ENCODE measurements around the gene IFIT1B.

IFIT1B gene

DNA sequence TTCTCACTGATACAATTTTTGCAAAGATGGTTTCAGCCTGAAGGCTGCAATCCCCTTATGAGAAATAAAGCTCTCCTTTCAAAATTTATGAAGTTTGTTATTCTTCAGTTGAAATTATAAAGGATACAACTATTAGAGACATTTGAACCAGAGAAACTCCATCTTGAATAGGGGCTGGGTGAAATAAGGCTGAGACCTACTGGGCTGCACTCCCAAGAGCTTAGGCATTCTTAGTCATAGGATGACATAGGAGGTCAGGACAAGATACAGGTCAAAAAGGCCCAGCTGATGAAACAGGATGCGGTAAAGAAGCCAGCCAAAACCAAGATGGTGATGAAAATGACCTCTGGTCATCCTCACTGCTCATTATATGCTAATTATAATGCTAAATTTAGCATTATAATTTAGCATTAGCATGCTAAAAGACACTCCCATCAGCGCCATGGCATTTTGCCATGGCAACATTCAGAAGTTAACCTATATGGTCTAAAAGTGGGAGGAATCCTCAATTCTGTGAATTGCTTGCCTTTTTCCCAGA, 22.4 kb upstream of the IFIT1B start:
- no peaks in the 10 kb centered on the region for H3K27me3 ChIP-seq (ENCODE audit: insufficient read depth, poor library complexity, severe bottlenecking)
- TF ChIP-seq, protein P1, sequence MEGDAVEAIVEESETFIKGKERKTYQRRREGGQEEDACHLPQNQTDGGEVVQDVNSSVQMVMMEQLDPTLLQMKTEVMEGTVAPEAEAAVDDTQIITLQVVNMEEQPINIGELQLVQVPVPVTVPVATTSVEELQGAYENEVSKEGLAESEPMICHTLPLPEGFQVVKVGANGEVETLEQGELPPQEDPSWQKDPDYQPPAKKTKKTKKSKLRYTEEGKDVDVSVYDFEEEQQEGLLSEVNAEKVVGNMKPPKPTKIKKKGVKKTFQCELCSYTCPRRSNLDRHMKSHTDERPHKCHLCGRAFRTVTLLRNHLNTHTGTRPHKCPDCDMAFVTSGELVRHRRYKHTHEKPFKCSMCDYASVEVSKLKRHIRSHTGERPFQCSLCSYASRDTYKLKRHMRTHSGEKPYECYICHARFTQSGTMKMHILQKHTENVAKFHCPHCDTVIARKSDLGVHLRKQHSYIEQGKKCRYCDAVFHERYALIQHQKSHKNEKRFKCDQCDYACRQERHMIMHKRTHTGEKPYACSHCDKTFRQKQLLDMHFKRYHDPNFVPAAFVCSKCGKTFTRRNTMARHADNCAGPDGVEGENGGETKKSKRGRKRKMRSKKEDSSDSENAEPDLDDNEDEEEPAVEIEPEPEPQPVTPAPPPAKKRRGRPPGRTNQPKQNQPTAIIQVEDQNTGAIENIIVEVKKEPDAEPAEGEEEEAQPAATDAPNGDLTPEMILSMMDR (IDR thresholded peaks at IDR 0.05; ENCODE audit: poor library complexity, severe bottlenecking): no peak
- no peak overlapping the region for H3K27ac ChIP-seq (ENCODE audit: poor library complexity, severe bottlenecking)
- ATAC-seq (ENCODE audit: low read depth) (no peak), DNase-seq (ENCODE audit: low spot score) (no peak)
- H3K36me3 ChIP-seq (ENCODE audit: low read depth): no peaks in the 10 kb centered on the region
- H3K9me3 ChIP-seq (ENCODE audit: severe bottlenecking): no peaks in the 10 kb centered on the region
- H3K4me3 ChIP-seq (ENCODE audit: severe bottlenecking): no peak overlapping the region
- peaks cover 32% of the 10 kb centered on the region for H3K4me1 ChIP-seq (ENCODE audit: insufficient read depth, poor library complexity, severe bottlenecking)

DNA sequence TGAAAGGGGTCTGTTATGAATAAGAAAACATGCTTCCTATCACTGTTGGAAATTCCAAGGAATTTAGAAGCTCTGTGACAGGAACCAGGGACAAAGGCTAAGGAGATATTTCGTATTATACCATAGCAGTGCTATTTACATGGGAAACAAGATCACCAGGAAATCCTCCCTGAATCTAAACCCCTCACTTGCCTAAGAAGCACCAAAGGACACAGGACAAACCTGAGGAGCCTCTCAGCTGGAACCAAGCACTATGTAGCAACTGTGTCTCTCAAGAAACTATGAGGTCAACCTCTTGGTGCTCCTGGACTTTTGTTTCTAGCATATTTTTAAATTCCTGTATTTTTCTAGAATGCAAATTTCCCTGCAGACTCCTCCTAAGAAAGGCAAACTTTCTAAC, 20.8 kb upstream of the IFIT1B start:
- Histone ChIP-seq H3K4me1 (ENCODE audit: insufficient read depth, poor library complexity, severe bottlenecking) (peaks cover 16% of the 10 kb centered on the region), H3K4me3 (ENCODE audit: severe bottlenecking) (no peak overlapping the region), H3K27ac (ENCODE audit: poor library complexity, severe bottlenecking) (no peak overlapping the region), H3K9me3 (ENCODE audit: severe bottlenecking) (no peaks in the 10 kb centered on the region), H3K27me3 (ENCODE audit: insufficient read depth, poor library complexity, severe bottlenecking) (no peaks in the 10 kb centered on the region), H3K36me3 (ENCODE audit: low read depth) (no peaks in the 10 kb centered on the region)
- ATAC-seq (ENCODE audit: low read depth) (no peak), DNase-seq (ENCODE audit: low spot score) (no peak)
- TF ChIP-seq, protein P1 (IDR thresholded peaks at IDR 0.05; ENCODE audit: poor library complexity, severe bottlenecking): no peak

DNA sequence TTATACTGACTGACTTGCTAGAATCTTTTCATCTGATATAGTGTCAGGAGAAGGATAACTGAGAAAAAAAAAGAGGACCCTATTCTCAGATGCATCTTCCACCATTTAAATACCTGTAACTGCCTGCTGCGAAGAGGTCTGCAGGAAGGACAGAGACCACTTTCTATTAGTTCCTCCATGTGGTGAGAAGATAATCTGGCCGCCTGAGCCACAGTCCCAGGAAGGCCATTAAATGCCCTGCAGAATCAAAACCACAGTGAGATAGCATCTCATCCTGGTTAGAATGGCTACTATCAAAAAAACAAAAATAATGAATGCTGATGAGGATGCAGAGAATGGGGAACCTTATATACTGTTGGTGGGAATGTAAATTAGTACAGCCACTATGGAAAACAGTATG, 19.9 kb upstream of the IFIT1B start:
- no peaks in the 10 kb centered on the region for H3K36me3 ChIP-seq (ENCODE audit: low read depth)
- DNase-seq (ENCODE audit: low spot score) (no peak), ATAC-seq (ENCODE audit: low read depth) (no peak)
- H3K9me3 ChIP-seq (ENCODE audit: severe bottlenecking): no peaks in the 10 kb centered on the region
- H3K27me3 ChIP-seq (ENCODE audit: insufficient read depth, poor library complexity, severe bottlenecking): no peaks in the 10 kb centered on the region
- H3K27ac ChIP-seq (ENCODE audit: poor library complexity, severe bottlenecking): no peak overlapping the region
- no peak overlapping the region for H3K4me3 ChIP-seq (ENCODE audit: severe bottlenecking)
- peaks cover 7% of the 10 kb centered on the region for H3K4me1 ChIP-seq (ENCODE audit: insufficient read depth, poor library complexity, severe bottlenecking)
- TF ChIP-seq, protein P1 (IDR thresholded peaks at IDR 0.05; ENCODE audit: poor library complexity, severe bottlenecking): no peak

DNA sequence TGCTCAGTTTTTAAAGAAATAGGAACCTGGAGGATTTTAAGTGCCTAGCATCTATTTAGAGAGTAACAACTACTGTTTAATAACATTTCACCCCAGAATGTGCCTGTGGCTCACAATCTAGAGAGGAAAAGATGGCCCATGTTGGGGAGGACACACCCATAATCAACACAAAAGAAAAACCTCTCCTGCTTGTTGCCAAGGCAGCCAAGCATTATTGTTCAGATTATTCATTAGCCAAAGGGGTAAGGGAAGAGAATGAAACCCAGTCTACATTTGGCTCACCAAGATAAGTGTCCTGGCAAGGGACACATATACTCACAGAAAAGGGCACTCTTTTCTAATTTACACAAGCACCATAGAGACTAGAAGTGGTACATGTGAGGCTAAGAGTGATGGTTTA, 17.7 kb upstream of the IFIT1B start:
- no peak for ATAC-seq (ENCODE audit: low read depth)
- Histone ChIP-seq H3K36me3 (ENCODE audit: low read depth) (no peaks in the 10 kb centered on the region), H3K27ac (ENCODE audit: poor library complexity, severe bottlenecking) (no peak overlapping the region), H3K4me1 (ENCODE audit: insufficient read depth, poor library complexity, severe bottlenecking) (peaks cover 4% of the 10 kb centered on the region), H3K27me3 (ENCODE audit: insufficient read depth, poor library complexity, severe bottlenecking) (no peaks in the 10 kb centered on the region), H3K9me3 (ENCODE audit: severe bottlenecking) (no peaks in the 10 kb centered on the region), H3K4me3 (ENCODE audit: severe bottlenecking) (no peak overlapping the region)
- TF ChIP-seq, protein P1 (IDR thresholded peaks at IDR 0.05; ENCODE audit: poor library complexity, severe bottlenecking): no peak
- no peak for DNase-seq (ENCODE audit: low spot score)

DNA sequence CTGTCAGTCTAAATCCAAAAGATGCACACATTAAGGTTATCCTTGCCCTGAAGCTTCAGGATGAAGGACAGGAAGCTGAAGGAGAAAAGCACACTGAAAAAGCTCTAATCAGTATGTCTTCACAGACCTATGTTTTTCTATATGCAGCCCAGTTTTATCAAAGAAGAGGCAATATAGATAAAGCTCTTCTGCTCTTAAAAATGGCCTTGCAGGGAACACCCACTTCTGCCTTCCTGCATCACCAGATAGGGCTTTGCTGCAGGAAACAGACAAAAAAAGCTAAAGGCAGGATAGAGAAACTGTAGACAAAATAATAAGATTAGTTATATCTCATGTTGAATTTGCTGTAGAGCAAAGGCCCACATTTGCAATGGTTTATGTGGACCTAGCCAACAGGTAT, 14.9 kb upstream of the IFIT1B start:
- no peak overlapping the region for H3K4me3 ChIP-seq (ENCODE audit: severe bottlenecking)
- H3K27ac ChIP-seq (ENCODE audit: poor library complexity, severe bottlenecking): no peak overlapping the region

More for the DNA sequence above, 14.9 kb upstream of the IFIT1B start:
- no peaks in the 10 kb centered on the region for H3K36me3 ChIP-seq (ENCODE audit: low read depth)
- TF ChIP-seq, protein P1 (IDR thresholded peaks at IDR 0.05; ENCODE audit: poor library complexity, severe bottlenecking): no peak
- DNase-seq (ENCODE audit: low spot score) (no peak), ATAC-seq (ENCODE audit: low read depth) (no peak)
- H3K4me1 ChIP-seq (ENCODE audit: insufficient read depth, poor library complexity, severe bottlenecking): no peaks in the 10 kb centered on the region
- no peaks in the 10 kb centered on the region for H3K9me3 ChIP-seq (ENCODE audit: severe bottlenecking)
- no peaks in the 10 kb centered on the region for H3K27me3 ChIP-seq (ENCODE audit: insufficient read depth, poor library complexity, severe bottlenecking)

Measured in RWPE2 (cell line).